ENCODE measurements around the gene COPS3.
A peak's percentile ranks its signal among the peaks of the same experiment; 100 is the strongest.

COPS3 gene

GRCh38 chr17:17246879-17247278 lies 34.2 kb downstream of the COPS3 start:
- no peak for DNase-seq (ENCODE audit: low read depth, low spot score)

DNA sequence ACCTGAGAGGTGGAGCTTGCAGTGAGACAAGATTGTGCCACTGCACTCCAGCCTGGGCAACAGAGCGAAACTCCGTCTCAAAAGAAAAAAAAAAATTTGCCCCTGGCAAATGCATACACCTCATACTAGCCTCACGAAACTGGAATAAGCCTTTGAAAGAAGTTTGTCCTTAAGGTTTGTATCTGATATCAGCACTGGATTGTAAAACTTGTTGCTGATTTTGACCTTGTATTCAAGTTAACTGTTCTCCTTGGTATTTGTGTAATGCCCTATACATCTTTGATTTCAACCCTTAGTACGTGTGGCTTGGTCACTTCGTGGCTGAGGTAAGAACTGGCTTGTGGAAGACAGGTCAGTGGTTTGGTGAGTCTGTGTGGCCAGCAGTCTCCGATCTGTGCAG lies 37.9 kb downstream of the COPS3 start:
- no peak for DNase-seq (ENCODE audit: low read depth, low spot score)

GRCh38 chr17:17242246-17242645 lies 38.8 kb downstream of the COPS3 start:
- DNase-seq (ENCODE audit: low read depth, low spot score) = no peak

DNA sequence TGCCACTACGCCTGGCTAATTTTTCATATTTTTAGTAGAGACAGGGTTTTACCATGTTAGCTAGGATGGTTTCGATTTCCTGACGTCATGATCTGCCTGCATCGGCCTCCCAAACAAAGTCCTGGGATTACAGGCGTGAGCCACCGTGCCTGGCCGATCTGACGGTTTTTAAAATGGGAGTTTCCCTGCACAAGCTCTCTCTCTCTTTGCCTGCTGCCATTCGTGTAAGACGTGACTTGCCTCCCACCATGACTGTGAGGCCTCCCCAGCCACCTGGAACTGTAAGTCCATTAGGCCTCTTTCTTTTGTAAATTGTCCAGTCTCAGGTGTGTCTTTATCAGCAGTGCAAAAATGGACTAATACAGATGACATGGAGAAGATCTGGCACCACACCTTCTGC lies 39.4 kb downstream of the COPS3 start:
- no peak for DNase-seq (ENCODE audit: low read depth, low spot score)

- no peak for DNase-seq (ENCODE audit: low read depth, low spot score)
Measured at GRCh38 chr17:17239832-17240231, 41.2 kb downstream of the COPS3 start.

GRCh38 chr17:17237026-17237799 lies 43.8 kb downstream of the COPS3 start, which contains the start of gene FLCN:
Gene FLCN (minus strand): TSS chr17:17237168. CDS start chr17:17228137, 9,031 bp downstream.
- DNase-seq (ENCODE audit: low read depth, low spot score) = peak; percentile 78

DNA sequence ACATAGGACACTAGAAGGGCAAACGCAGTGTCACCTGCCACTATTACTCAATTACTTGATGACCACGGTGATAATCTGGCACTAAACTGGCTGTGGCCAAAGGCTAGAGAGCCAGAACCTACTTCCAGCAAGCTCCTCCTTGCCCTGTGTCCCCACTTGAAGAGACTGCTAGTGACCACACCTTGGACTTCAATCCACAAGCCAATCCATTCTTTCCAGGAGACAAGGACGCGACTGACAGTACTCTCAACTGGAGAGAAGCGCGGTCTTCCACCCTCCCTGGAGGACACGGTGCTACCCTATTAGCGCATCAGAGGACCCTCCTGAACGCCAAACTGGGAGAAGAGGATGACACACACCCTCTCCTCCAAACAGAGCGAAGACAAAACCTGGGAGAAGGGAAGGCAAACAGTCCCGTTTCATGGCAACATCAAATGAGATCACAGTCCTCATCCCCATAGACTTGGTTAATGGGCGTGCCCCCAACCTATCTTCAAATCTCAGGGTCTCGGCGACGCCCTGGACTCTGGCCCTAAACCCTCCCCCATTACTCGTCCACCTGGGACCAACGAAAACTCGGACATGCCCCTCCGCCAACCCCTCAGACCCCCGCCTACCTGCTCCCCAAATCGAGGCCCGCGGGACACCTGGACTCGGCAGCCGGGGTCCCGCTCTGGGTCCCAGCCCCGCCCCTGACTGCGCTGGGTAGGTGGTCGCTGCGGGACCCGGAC lies 44.6 kb downstream of the COPS3 start:
- DNase-seq (ENCODE audit: low read depth, low spot score) = no peak

GRCh38 chr17:17235212-17236174 lies 45.6 kb downstream of the COPS3 start:
- peak; percentile 29 for DNase-seq (ENCODE audit: low read depth, low spot score)

- no peak for DNase-seq (ENCODE audit: low read depth, low spot score)
Measured at GRCh38 chr17:17232303-17232621, 48.8 kb downstream of the COPS3 start.

DNA sequence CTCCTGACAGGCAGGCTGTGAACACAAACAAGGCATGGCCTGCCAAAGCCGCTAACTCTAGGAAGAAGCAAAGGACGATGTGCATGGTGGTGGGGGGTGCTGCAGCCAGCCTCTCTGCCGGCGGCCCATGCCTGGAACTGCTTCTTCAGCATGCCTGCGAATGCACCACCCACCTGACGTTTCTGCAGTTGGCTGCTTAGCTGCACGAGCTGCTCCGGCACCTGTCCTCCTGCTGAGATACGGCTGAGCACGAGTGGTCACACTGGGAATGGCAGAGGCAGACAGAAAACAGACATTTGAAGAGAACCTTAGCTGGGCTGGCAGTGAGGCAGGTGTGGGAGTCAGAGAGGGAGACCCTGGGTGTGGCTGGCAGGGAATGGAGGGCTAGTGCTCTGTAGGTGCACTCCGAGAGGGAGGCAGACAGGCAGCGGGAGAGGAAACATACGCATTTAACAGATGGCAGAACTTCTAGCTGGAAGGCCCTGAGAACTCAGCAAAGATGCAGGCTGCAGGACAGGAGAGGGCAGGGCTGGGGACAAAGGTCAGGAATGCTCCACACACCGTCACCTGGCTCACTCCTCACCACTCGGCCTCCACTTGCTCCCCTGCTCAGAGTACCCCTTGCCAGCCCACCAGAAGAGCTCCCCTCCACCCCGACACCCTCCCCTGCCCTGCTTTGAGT lies 49.3 kb downstream of the COPS3 start:
- no peak for DNase-seq (ENCODE audit: low read depth, low spot score)

GRCh38 chr17:17229416-17230384 lies 51.3 kb downstream of the COPS3 start:
- DNase-seq (ENCODE audit: low read depth, low spot score) = no peak

- no peak for DNase-seq (ENCODE audit: low read depth, low spot score)
Measured at GRCh38 chr17:17228521-17229279, 52.3 kb downstream of the COPS3 start.

DNA sequence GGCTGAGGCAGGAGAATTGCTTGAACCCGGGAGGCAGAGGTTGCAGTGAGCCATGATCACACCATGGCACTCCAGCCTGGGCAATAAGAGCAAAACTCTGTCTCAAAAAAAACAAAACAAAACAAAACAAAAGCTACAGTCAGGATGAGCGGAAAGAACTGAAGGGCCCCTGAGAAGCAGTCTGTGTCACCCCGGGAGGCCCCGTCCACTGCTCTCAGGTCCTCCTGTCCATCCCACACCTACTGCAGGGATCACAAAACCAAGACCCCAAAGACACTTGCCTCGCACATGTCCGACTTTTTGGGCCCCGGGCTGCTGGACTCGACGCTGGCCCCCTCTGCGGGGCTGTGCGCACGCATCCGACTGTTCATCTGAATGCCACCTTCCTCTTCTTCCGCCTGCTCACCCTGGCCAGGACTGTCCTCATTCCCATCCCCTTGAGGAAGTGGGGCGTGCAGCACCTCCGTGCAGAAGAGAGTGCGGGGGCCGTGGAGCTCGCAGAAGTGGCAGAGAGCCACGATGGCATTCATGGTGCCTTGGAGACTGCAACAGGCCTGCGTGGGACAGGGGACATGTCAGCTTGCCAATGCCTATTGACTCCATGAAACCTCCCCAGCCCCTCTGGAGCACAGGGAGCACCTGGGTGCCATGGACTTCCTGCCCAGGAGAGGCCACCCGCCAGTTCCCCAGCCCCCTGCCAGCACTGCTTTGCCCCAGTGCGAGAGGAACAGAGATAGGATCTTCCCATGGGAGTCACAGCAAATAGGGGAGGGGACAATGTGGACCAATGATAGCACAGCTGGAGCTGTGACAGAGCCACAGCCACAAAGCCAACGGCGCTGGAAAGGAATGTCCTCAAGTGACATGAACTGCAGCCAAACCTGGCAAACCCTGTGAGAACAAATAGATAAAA lies 53.2 kb downstream of the COPS3 start:
- DNase-seq (ENCODE audit: low read depth, low spot score) = no peak

GRCh38 chr17:17226451-17227265 lies 54.4 kb downstream of the COPS3 start:
- DNase-seq (ENCODE audit: low read depth, low spot score) = no peak

- no peak for DNase-seq (ENCODE audit: low read depth, low spot score)
Measured at GRCh38 chr17:17225901-17226300, 55.1 kb downstream of the COPS3 start.

GRCh38 chr17:17224137-17224536 lies 56.9 kb downstream of the COPS3 start:
- DNase-seq (ENCODE audit: low read depth, low spot score) = no peak

GRCh38 chr17:17223736-17224135 lies 57.3 kb downstream of the COPS3 start:
- no peak for DNase-seq (ENCODE audit: low read depth, low spot score)

DNA sequence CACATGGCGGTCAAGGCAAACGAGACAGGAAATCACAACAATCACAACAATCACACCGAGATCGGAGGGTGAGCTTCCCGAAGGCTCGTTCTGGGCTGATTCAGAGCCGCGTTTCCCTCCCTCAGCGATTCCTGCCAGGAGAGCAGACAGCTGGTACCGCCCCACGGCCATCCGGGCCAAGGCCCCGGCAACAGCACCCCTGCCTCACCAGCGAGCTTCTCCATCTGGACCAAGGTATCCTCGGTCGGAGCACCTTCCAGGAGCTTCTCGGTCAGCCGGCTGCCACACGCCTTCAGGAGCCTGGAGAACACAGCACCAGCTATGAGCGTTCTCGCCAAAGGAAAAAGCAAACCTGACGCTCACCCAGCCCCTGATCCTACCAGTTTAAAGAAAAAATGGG lies 59.7 kb downstream of the COPS3 start:
- no peak for DNase-seq (ENCODE audit: low read depth, low spot score)

Data from smooth muscle cell of the brain vasculature (primary cell).